Epithelial cell of esophagus (primary cell): Measurements from ENCODE around the gene LRP1-AS.

Experiments used
- DNase-seq: peaks from one replicate; pipeline ENCODE4 v3.0.0; 2010; ENCODE audit warnings: low read depth
- H3K4me3 ChIP-seq: 2 replicates; pipeline ENCODE4 v1.5.1; 2011; ENCODE audit warnings: mild to moderate bottlenecking, low read length, control low read depth
- TF ChIP-seq, protein P1 (sequence below): IDR thresholded peaks from 2 replicates; pipeline ENCODE4 v1.5.1; 2011; ENCODE audit warnings: low read depth, mild to moderate bottlenecking, low read length, control low read depth, inconsistent platforms; ENCODE audit not compliant: insufficient read depth; ENCODE audit errors: missing control alignments

The LRP1-AS gene

DNA sequence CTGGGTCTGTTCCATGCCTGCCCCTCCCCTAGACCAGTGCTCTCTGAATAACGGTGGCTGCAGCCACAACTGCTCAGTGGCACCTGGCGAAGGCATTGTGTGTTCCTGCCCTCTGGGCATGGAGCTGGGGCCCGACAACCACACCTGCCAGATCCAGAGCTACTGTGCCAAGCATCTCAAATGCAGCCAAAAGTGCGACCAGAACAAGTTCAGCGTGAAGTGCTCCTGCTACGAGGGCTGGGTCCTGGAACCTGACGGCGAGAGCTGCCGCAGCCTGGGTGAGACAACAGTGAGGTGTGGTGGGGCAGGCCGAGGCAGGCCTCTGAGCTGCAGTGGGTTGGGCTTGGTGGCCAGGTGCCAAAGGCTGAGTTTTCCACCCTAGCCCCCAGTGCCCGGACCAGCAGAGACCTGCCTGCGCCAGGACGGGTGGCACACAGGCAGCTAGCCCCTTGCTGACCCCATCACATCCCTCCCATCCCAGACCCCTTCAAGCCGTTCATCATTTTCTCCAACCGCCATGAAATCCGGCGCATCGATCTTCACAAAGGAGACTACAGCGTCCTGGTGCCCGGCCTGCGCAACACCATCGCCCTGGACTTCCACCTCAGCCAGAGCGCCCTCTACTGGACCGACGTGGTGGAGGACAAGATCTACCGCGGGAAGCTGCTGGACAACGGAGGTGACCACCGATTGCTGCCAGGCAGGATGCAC is 28.2 kb upstream of the LRP1-AS start:
- peak; percentile 99 for DNase-seq
- TF ChIP-seq, protein P1, sequence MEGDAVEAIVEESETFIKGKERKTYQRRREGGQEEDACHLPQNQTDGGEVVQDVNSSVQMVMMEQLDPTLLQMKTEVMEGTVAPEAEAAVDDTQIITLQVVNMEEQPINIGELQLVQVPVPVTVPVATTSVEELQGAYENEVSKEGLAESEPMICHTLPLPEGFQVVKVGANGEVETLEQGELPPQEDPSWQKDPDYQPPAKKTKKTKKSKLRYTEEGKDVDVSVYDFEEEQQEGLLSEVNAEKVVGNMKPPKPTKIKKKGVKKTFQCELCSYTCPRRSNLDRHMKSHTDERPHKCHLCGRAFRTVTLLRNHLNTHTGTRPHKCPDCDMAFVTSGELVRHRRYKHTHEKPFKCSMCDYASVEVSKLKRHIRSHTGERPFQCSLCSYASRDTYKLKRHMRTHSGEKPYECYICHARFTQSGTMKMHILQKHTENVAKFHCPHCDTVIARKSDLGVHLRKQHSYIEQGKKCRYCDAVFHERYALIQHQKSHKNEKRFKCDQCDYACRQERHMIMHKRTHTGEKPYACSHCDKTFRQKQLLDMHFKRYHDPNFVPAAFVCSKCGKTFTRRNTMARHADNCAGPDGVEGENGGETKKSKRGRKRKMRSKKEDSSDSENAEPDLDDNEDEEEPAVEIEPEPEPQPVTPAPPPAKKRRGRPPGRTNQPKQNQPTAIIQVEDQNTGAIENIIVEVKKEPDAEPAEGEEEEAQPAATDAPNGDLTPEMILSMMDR = peak; percentile 83
- peak overlapping the region; percentile 26 for H3K4me3 ChIP-seq

DNA sequence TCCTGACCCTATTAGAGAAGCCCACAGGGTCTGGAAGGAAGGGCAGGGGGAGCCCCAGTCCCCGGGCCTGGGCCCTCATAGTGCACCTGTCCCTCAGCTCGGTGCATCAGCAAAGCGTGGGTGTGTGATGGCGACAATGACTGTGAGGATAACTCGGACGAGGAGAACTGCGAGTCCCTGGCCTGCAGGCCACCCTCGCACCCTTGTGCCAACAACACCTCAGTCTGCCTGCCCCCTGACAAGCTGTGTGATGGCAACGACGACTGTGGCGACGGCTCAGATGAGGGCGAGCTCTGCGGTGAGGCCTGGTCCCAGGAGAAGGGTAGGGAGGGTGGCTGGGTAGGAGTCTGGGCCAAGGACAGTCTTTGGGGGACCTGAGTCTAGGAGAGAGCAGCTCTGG is 26.3 kb upstream of the LRP1-AS start:
- H3K4me3 ChIP-seq = no peak overlapping the region
- TF ChIP-seq, protein P1 = no peak
- no peak for DNase-seq

DNA sequence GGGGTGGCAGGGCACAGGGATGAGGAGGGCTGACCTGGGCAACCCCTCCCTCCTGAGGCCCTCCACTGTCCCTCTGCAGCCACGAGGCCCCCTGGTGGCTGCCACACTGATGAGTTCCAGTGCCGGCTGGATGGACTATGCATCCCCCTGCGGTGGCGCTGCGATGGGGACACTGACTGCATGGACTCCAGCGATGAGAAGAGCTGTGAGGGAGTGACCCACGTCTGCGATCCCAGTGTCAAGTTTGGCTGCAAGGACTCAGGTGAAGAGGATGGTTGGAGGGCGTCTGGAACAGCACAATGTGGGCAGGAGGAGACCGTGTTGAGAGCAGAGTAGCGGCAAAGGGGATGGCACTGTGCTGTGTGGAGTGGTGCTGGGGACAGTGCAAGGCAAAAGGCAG is 25.7 kb upstream of the LRP1-AS start:
- H3K4me3 ChIP-seq = no peak overlapping the region
- no peak for DNase-seq
- TF ChIP-seq, protein P1 = peak; percentile 49

DNA sequence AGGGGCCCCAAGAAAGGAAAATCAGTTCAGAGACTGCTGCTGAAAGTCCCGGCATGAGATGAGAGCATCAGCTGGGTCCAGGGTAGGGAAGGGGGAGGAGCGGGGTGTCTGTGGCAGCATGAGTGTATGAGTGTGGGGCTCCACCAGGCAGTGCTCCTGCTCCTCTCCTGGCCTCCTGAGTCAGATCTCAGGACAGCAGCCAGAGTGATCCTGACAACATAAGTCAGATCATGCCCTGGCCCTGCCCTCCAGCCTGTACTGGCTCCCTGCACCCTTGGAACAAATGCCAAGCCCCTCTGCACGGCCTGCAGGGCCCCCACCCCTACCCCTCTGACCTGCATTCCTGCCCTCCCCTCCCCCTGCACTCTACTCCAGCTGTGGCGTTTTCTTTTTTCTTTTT is 24.2 kb upstream of the LRP1-AS start:
- no peak for DNase-seq

GRCh38 chr12:57170927-57171326 is 23.5 kb upstream of the LRP1-AS start:
- DNase-seq = no peak
- TF ChIP-seq, protein P1 = no peak
- H3K4me3 ChIP-seq = no peak overlapping the region

More for the DNA sequence above, 24.2 kb upstream of the LRP1-AS start:
- TF ChIP-seq, protein P1 = no peak
- no peak overlapping the region for H3K4me3 ChIP-seq

GRCh38 chr12:57170408-57170807 is 23.0 kb upstream of the LRP1-AS start:
- no peak for DNase-seq
- TF ChIP-seq, protein P1 = no peak
- H3K4me3 ChIP-seq = no peak overlapping the region

GRCh38 chr12:57169969-57170368 is 22.6 kb upstream of the LRP1-AS start:
- TF ChIP-seq, protein P1 = no peak
- DNase-seq = peak; percentile 34
- H3K4me3 ChIP-seq = no peak overlapping the region
